ENCODE results near the gene CHAF1B.
A peak's percentile ranks its signal among the peaks of the same experiment; 100 is the strongest.

CHAF1B gene

DNA sequence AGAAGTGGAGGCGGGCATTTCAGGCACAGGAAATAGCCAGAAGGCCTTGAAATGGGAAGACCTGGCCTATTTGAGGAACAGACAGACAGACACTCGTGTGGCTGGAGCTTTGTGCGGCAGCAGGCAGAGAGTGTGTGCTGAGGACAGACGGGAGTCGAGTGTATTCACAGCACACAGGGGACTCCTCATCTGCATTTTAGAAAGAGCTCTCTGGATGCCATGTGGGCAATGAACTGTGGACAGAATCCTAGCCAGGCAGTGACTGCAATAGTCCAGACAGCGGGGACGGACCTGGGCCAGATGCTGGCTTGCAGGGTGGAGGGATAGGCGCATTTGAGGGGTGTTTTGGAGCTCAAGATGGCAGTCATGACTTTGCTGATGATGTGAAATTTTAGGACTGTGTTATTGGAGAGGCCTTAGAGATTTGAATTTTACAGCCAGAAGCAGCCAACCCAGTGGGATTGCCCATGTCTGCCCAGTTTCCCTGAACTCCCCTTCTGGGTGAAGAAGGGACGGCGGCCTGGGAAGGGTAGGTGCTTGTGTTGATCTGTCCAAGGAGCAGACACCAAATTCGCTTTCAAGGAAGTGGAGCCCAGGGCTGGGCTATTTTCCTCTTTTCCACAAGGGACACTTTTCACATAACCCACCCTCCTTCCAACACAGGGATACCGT lies 43.7 kb downstream of the CHAF1B start:
- peaks cover 8% of the 10 kb centered on the region for H3K27me3 Mint-ChIP-seq
- peak overlapping the region; percentile 42 for H3K4me3 Mint-ChIP-seq
- H3K9me3 Mint-ChIP-seq (ENCODE audit: low read depth), result no peaks in the 10 kb centered on the region
- H3K4me1 Mint-ChIP-seq (ENCODE audit: low read depth), result peaks cover 11% of the 10 kb centered on the region
- no peaks in the 10 kb centered on the region for H3K36me3 Mint-ChIP-seq
- no peak overlapping the region for H3K27ac Mint-ChIP-seq

DNA sequence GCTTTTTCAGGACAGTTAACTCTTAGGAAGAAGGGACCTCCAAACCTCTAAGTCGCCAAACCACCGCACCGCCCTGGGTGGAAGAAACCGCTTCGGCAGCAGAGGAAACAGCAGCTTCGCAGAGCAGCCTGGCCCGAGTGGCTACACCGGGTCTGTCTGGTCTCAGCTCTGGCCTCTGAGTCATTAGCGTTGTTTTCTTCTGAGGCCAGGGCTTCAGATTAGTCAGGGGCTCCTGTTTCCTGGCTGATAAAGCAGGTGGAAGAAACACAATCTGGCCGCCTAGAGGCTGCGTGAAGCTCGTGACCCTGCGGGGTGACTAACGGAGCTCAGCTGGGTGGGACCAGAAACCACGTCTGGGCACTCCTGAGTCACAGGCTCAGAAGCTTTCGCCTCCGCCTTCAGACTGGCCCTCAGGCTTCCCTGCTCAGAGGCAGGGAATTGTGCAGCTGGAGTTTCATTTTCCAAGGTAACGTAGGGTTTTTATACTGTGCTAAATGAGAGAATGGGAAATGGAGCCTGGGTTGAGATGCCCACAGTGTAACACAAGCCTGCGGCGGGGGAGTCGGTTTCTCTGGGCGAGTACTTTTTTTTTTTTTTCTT lies 44.9 kb downstream of the CHAF1B start:
- Mint-ChIP-seq H3K27ac (peak overlapping the region; percentile 90), H3K4me3 (peak overlapping the region; percentile 84), H3K9me3 (ENCODE audit: low read depth) (no peaks in the 10 kb centered on the region), H3K27me3 (peaks cover 8% of the 10 kb centered on the region), H3K36me3 (no peaks in the 10 kb centered on the region), H3K4me1 (ENCODE audit: low read depth) (peaks cover 11% of the 10 kb centered on the region)

- Mint-ChIP-seq H3K27ac (no peak overlapping the region), H3K4me3 (peak overlapping the region; percentile 84), H3K4me1 (ENCODE audit: low read depth) (peaks cover 11% of the 10 kb centered on the region)
Observed at GRCh38 chr21:36430841-36431240, 45.6 kb downstream of the CHAF1B start.

GRCh38 chr21:36431252-36431651 lies 46.1 kb downstream of the CHAF1B start:
- no peaks in the 10 kb centered on the region for H3K36me3 Mint-ChIP-seq
- peaks cover 11% of the 10 kb centered on the region for H3K4me1 Mint-ChIP-seq (ENCODE audit: low read depth)
- H3K4me3 Mint-ChIP-seq, result no peak overlapping the region
- no peaks in the 10 kb centered on the region for H3K9me3 Mint-ChIP-seq (ENCODE audit: low read depth)
- H3K27me3 Mint-ChIP-seq, result peaks cover 8% of the 10 kb centered on the region
- H3K27ac Mint-ChIP-seq, result no peak overlapping the region

More at GRCh38 chr21:36430841-36431240, 45.6 kb downstream of the CHAF1B start:
- H3K27me3 Mint-ChIP-seq, result peaks cover 8% of the 10 kb centered on the region
- no peaks in the 10 kb centered on the region for H3K9me3 Mint-ChIP-seq (ENCODE audit: low read depth)
- no peaks in the 10 kb centered on the region for H3K36me3 Mint-ChIP-seq

DNA sequence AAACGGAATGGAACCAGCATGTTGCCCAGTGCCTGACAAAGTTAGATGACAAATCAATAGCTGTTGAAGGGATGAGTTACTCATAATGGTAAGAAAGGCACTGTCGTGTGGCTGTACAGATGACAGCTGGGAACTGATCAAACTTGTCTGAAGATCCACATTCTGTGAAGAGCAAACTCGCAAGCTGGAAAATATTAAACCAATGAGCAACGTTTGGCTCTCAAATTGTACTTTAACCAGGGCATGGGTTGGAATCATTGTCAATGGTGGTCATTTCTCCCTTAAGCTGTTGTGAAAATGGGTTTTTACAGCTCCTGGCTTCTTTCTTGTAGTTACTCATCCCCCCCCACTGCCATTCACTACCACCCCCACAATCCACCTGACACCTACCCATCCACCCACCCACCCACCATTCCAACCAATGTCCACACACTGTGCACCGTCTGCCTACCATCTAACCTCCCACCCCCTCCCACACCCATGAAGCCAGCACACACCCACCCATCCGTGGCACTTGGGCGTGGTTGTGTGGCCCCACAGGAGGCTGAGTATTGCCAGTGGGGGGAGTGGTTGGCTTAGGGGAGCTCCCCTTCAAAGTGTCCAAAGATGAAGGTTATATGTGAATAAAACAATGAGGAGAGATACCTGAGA lies 48.0 kb downstream of the CHAF1B start:
- Mint-ChIP-seq H3K4me3 (no peak overlapping the region), H3K27me3 (peaks cover 10% of the 10 kb centered on the region), H3K9me3 (ENCODE audit: low read depth) (peaks cover 7% of the 10 kb centered on the region), H3K27ac (no peak overlapping the region), H3K4me1 (ENCODE audit: low read depth) (peaks cover 11% of the 10 kb centered on the region), H3K36me3 (no peaks in the 10 kb centered on the region)

- H3K4me1 Mint-ChIP-seq (ENCODE audit: low read depth), result peaks cover 11% of the 10 kb centered on the region
- no peak overlapping the region for H3K4me3 Mint-ChIP-seq
- peaks cover 10% of the 10 kb centered on the region for H3K27me3 Mint-ChIP-seq
- no peaks in the 10 kb centered on the region for H3K36me3 Mint-ChIP-seq
- H3K9me3 Mint-ChIP-seq (ENCODE audit: low read depth), result peaks cover 7% of the 10 kb centered on the region
- no peak overlapping the region for H3K27ac Mint-ChIP-seq
Observed at GRCh38 chr21:36434144-36434543, 49.0 kb downstream of the CHAF1B start.

DNA sequence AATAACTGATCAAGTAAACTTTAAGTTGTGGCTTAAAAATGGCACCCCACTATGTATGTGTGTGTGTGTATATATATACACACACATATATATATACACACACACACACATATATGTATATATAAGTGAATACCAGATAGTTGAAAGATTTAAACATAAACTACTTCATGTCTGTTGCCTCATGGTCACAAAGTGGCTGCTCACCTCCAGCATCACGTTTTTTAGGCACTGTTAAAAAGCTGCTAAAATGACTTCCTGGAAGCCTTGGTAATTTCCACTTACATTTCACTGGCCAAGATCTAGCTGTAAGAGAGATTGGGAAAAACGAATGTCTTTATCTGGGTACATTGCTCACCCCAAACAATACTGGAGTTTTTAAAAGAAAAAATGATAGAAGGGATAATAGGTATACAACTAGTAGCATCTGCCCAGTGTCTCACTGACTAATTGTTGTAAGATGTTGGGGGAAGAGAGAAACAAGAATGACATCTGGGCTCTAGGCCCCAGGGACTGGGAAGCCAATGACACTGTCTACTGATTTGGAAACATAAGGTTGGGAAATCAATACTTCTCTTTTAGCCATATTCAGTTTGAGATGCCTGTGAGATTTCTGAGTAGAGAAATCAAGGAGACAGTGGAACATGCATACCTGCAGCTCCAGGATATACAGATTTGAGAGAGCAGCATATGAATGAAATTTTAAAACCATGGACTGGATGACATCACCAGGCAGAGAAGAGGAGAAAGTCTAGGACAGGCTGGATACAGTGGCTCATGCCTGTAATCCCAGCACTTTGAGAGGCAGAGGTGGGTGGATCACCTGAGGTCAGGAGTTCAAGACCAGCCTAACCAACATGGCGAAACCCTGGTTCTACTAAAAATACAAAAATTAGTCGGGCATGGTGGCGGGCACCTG lies 51.9 kb downstream of the CHAF1B start:
- Mint-ChIP-seq H3K4me3 (no peak overlapping the region), H3K4me1 (ENCODE audit: low read depth) (no peaks in the 10 kb centered on the region), H3K36me3 (no peaks in the 10 kb centered on the region), H3K9me3 (ENCODE audit: low read depth) (peaks cover 7% of the 10 kb centered on the region), H3K27ac (no peak overlapping the region), H3K27me3 (peaks cover 8% of the 10 kb centered on the region)

DNA sequence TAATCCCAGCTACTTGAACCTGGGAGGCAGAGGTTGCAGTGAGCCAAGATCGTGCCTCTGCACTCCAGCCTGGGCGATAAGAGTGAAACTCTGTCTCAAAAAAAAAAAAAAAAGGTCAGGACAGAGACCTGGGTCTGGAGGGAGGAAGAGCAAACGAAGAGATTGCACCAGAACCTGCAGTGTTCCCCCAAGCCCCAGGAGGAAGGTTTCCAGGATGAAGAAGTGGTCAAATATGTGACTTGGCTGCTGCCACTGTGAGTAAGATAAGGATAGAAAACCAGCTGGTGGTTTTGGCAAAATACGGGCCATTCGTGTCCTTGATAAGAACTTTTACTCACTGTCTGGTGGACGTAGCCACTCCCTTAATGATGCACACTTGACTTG lies 52.5 kb downstream of the CHAF1B start:
- Mint-ChIP-seq H3K27ac (no peak overlapping the region), H3K27me3 (peaks cover 4% of the 10 kb centered on the region), H3K36me3 (no peaks in the 10 kb centered on the region), H3K4me1 (ENCODE audit: low read depth) (no peaks in the 10 kb centered on the region), H3K9me3 (ENCODE audit: low read depth) (peaks cover 7% of the 10 kb centered on the region), H3K4me3 (no peak overlapping the region)

DNA sequence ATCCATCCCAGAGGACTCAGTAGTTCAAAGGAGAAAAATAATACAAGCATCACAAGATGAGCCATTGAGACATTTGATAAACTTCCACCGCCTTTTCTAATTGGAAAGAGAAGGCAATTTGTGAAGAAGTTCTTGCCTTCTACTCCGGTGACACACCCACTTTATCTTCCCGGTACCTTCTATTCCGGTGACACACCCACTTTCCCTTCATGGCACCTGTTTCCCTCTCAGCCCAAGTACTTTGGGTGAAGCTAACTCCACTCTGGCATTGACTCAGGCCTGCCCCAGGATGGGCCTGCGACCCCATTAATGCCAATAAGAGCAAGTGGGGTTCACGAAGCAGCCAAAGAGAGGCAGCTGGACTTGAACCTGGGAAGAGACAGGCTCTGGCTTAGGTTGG lies 56.5 kb downstream of the CHAF1B start:
- Mint-ChIP-seq H3K36me3 (no peaks in the 10 kb centered on the region), H3K27me3 (peaks cover 2% of the 10 kb centered on the region), H3K9me3 (ENCODE audit: low read depth) (peaks cover 6% of the 10 kb centered on the region), H3K4me1 (ENCODE audit: low read depth) (no peaks in the 10 kb centered on the region), H3K4me3 (no peak overlapping the region), H3K27ac (no peak overlapping the region)

- Mint-ChIP-seq H3K27ac (no peak overlapping the region), H3K9me3 (ENCODE audit: low read depth) (no peaks in the 10 kb centered on the region), H3K36me3 (no peaks in the 10 kb centered on the region), H3K4me1 (ENCODE audit: low read depth) (no peaks in the 10 kb centered on the region), H3K27me3 (no peaks in the 10 kb centered on the region), H3K4me3 (no peak overlapping the region)
Observed at GRCh38 chr21:36446301-36446700, 61.1 kb downstream of the CHAF1B start.

GRCh38 chr21:36450511-36450910 lies 65.3 kb downstream of the CHAF1B start:
- H3K27me3 Mint-ChIP-seq, result no peaks in the 10 kb centered on the region
- no peaks in the 10 kb centered on the region for H3K9me3 Mint-ChIP-seq (ENCODE audit: low read depth)
- peaks cover 2% of the 10 kb centered on the region for H3K36me3 Mint-ChIP-seq
- no peaks in the 10 kb centered on the region for H3K4me1 Mint-ChIP-seq (ENCODE audit: low read depth)
- no peak overlapping the region for H3K4me3 Mint-ChIP-seq
- no peak overlapping the region for H3K27ac Mint-ChIP-seq

DNA sequence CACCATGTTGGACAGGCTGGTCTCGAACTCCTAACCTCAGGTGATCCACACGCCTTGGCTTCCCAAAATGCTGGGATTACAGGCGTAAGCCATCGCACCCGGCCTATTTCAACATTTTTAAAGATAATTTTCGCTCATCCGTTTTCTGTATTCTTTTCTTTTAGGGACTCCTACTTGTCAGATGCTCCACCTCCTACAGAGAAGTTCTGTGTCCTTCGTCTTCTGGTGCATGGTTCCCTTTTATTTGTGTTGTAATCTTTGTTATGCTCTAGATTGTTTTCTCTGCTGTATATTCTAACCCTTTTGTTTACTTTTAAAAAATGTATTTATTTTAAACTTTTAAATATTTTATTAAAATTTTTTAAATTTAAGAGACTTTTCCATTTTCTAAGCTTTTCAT lies 66.3 kb downstream of the CHAF1B start:
- Mint-ChIP-seq H3K4me1 (ENCODE audit: low read depth) (no peaks in the 10 kb centered on the region), H3K4me3 (no peak overlapping the region), H3K27me3 (no peaks in the 10 kb centered on the region), H3K36me3 (peaks cover 2% of the 10 kb centered on the region), H3K27ac (no peak overlapping the region), H3K9me3 (ENCODE audit: low read depth) (no peaks in the 10 kb centered on the region)

DNA sequence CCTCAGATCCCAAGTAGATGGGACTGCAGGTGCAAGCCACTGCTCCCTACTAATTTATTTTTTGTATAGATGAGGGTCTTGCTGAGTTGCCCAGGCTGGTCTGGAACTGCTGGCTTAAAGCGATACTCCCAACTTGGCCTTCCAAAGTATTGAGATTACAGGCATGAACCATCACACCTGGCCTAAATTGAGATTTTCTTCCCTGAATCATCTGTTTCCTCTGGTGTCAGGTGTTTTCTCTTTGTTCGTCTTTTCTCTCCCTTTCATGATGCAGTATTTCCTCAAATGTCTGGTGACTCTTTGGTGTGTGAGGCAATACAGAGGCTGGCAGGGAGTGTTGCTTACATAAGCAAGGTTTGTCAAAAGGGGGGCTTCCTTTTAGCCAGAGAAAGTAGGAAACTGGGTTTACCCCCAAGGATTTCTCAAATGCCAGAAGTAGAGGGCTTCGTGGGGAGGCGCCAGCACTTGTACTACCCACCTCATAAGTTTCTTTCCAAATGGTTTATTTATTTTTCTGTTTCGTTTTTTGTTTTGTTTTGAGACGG lies 67.2 kb downstream of the CHAF1B start:
- peaks cover 2% of the 10 kb centered on the region for H3K36me3 Mint-ChIP-seq
- H3K27ac Mint-ChIP-seq, result no peak overlapping the region
- no peaks in the 10 kb centered on the region for H3K9me3 Mint-ChIP-seq (ENCODE audit: low read depth)
- no peaks in the 10 kb centered on the region for H3K4me1 Mint-ChIP-seq (ENCODE audit: low read depth)
- no peak overlapping the region for H3K4me3 Mint-ChIP-seq
- H3K27me3 Mint-ChIP-seq, result no peaks in the 10 kb centered on the region

GRCh38 chr21:36454093-36454531 lies 68.9 kb downstream of the CHAF1B start:
- Mint-ChIP-seq H3K9me3 (ENCODE audit: low read depth) (no peaks in the 10 kb centered on the region), H3K36me3 (peaks cover 2% of the 10 kb centered on the region), H3K4me1 (ENCODE audit: low read depth) (no peaks in the 10 kb centered on the region), H3K27me3 (no peaks in the 10 kb centered on the region), H3K4me3 (no peak overlapping the region), H3K27ac (no peak overlapping the region)

All from activated naive CD8-positive, alpha-beta T cell (primary cell).